KMS-11 (cell line): ENCODE data around the gene TBC1D19.

ENCODE experiments used
- H2AFZ ChIP-seq: fragments of 200-600 bp; sonication (generic); 2 replicates; pipeline ENCODE4 v1.6.1; 2016; ENCODE audit warnings: antibody characterized with exemption, mixed run types, low read depth
- H3K27ac ChIP-seq: fragments of 200-600 bp; sonication (generic); 2 replicates; pipeline ENCODE4 v1.6.1; 2016; ENCODE audit warnings: mild to moderate bottlenecking, mixed run types
- H3K27me3 ChIP-seq: fragments of 200-600 bp; sonication (generic); 2 replicates; pipeline ENCODE4 v1.6.1; 2017; ENCODE audit warnings: mild to moderate bottlenecking, low read depth, mixed run types, moderate library complexity; ENCODE audit not compliant: insufficient read depth
- H3K36me3 ChIP-seq: fragments of 200-600 bp; sonication (generic); 2 replicates; pipeline ENCODE4 v1.6.1; 2017; ENCODE audit warnings: mild to moderate bottlenecking, mixed run types; ENCODE audit not compliant: insufficient read depth
- H3K4me1 ChIP-seq: fragments of 200-600 bp; sonication (generic); 2 replicates; pipeline ENCODE4 v1.6.1; 2016; ENCODE audit warnings: mild to moderate bottlenecking, low read depth, mixed run types; ENCODE audit not compliant: poor library complexity, severe bottlenecking
- H3K4me2 ChIP-seq: fragments of 200-600 bp; sonication (generic); 2 replicates; pipeline ENCODE4 v1.7.0; 2016; ENCODE audit warnings: mild to moderate bottlenecking, mixed run types
- H3K4me3 ChIP-seq: fragments of 200-600 bp; sonication (generic); IDR thresholded peaks from 2 replicates; pipeline ENCODE4 v1.6.1; 2017; ENCODE audit warnings: low read depth, low read length, mixed read lengths; ENCODE audit not compliant: insufficient read depth
- H3K79me2 ChIP-seq: fragments of 200-600 bp; sonication (generic); 2 replicates; pipeline ENCODE4 v1.6.1; 2016; ENCODE audit warnings: low read depth, mixed run types; ENCODE audit not compliant: insufficient read depth
- H3K9ac ChIP-seq: fragments of 200-600 bp; sonication (generic); 2 replicates; pipeline ENCODE4 v1.6.1; 2016; ENCODE audit warnings: mild to moderate bottlenecking, mixed run types
- H4K20me1 ChIP-seq: fragments of 200-600 bp; sonication (generic); 2 replicates; pipeline ENCODE4 v1.6.1; 2016; ENCODE audit warnings: mild to moderate bottlenecking, mixed run types; ENCODE audit not compliant: insufficient read depth
- CTCF ChIP-seq: fragments of 200-600 bp; sonication (generic); conservative IDR thresholded peaks from 2 replicates; pipeline ENCODE4 v1.6.1; 2017; ENCODE audit warnings: low read depth, mild to moderate bottlenecking, antibody characterized with exemption, low read length, moderate library complexity, mixed read lengths

Gene TBC1D19

DNA sequence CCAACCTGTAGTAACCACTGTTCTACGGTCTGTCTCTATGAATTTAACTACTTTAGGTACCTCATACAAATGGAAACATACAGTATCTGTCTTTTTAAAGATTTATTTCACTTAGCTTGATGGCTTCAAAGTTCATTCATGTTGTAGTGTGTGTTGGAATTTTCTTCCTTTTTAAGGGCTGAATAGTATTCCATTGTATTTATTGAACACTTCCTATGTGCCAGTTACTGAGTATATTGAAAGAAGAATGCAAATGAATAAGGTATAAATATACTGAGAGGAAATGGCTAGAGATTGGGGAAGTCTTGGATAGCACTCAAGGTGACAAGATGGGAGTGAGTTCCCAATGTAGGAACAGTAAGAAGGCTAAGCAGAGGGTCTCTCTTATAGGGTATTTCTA lies 17.3 kb downstream of the TBC1D19 start:
- H3K36me3 ChIP-seq, result no peaks in the 10 kb centered on the region
- no peak overlapping the region for H3K4me2 ChIP-seq
- no peaks in the 10 kb centered on the region for H3K79me2 ChIP-seq
- H4K20me1 ChIP-seq, result no peaks in the 10 kb centered on the region
- H2AFZ ChIP-seq, result no peak overlapping the region
- no peak for TF ChIP-seq CTCF
- H3K4me1 ChIP-seq, result no peaks in the 10 kb centered on the region
- H3K9ac ChIP-seq, result no peak overlapping the region
- H3K4me3 ChIP-seq, result no peak overlapping the region
- no peak overlapping the region for H3K27ac ChIP-seq
- H3K27me3 ChIP-seq, result no peaks in the 10 kb centered on the region

DNA sequence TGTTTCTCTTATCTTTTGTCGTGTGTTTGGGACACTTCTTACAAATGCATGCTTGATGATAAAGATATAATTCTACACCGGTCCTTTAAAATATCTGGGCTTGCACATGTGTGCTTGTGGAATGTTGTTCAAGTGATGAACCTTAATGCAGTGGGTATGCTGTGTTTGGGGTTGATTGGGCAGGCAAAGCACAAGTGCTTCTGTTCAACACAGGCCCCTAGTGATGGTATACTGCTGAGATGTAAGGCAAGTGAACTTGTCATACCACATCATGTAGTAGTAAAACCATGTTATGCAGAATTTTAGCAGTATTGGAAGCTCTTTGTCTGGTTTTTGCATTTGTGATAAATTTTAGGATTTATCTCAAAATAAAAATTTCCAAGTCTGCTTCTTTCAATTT lies 23.9 kb downstream of the TBC1D19 start:
- Histone ChIP-seq H3K36me3 (no peaks in the 10 kb centered on the region), H2AFZ (no peak overlapping the region), H3K9ac (no peak overlapping the region), H3K4me1 (no peaks in the 10 kb centered on the region), H3K27me3 (no peaks in the 10 kb centered on the region), H3K4me3 (no peak overlapping the region), H3K79me2 (no peaks in the 10 kb centered on the region), H3K4me2 (no peak overlapping the region), H3K27ac (no peak overlapping the region), H4K20me1 (no peaks in the 10 kb centered on the region)
- TF ChIP-seq CTCF, result no peak

- Histone ChIP-seq H3K36me3 (no peaks in the 10 kb centered on the region), H3K4me3 (no peak overlapping the region), H3K4me1 (no peaks in the 10 kb centered on the region), H3K27me3 (no peaks in the 10 kb centered on the region), H2AFZ (no peak overlapping the region), H4K20me1 (no peaks in the 10 kb centered on the region), H3K79me2 (no peaks in the 10 kb centered on the region), H3K4me2 (no peak overlapping the region), H3K9ac (no peak overlapping the region), H3K27ac (no peak overlapping the region)
- no peak for TF ChIP-seq CTCF
Observed at GRCh38 chr4:26609391-26609790, 25.5 kb downstream of the TBC1D19 start.

DNA sequence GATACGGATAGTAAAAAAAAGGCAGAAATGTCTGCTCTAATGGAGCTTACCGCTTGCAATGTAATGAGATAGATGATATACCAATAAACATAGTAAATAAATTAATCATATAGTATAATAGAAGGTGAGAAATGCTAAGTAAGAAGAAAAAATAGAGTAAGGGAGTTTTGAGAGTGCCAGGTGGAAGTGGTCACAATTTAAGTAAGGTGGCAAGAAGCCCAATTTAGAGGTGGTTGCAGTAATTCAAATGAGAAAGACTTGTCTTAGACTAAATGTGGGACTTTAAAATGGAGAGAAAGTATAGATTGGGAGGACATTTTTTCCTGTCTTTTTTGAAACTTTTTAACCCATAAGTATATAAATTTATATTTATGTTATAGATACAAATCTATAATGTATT lies 26.0 kb downstream of the TBC1D19 start:
- Histone ChIP-seq H3K27ac (no peak overlapping the region), H4K20me1 (no peaks in the 10 kb centered on the region), H2AFZ (no peak overlapping the region), H3K4me1 (no peaks in the 10 kb centered on the region), H3K36me3 (no peaks in the 10 kb centered on the region), H3K79me2 (no peaks in the 10 kb centered on the region), H3K27me3 (no peaks in the 10 kb centered on the region), H3K4me2 (no peak overlapping the region), H3K9ac (no peak overlapping the region), H3K4me3 (no peak overlapping the region)
- no peak for TF ChIP-seq CTCF

DNA sequence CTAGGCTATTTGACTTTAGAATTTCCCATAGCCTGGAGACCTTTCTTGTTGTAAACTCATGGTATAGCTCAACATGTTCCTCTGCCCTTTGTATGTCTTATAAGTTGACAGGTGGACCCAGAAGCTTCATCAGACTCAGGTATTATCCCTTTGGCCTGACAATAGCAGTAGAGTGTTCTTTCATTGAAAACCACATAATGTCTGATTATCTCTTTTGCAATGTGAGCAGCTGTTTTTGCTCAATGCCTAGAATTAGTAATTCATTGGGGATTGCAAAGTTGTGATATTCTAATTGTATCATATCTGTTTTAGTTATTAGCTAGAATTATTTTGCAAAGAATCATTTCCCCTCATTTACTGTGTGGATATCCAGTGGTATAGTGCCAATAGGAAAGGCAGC lies 27.5 kb downstream of the TBC1D19 start:
- Histone ChIP-seq H3K27ac (no peak overlapping the region), H2AFZ (no peak overlapping the region), H3K4me2 (no peak overlapping the region), H3K79me2 (no peaks in the 10 kb centered on the region), H3K27me3 (no peaks in the 10 kb centered on the region), H3K9ac (no peak overlapping the region), H3K4me1 (no peaks in the 10 kb centered on the region), H4K20me1 (no peaks in the 10 kb centered on the region), H3K4me3 (no peak overlapping the region), H3K36me3 (no peaks in the 10 kb centered on the region)
- TF ChIP-seq CTCF, result no peak
